IMR-90 (cell line): ENCODE data around the gene CERT1. TPM values are rescaled to one million over a fixed set of nuclear protein-coding genes. Genes with fewer than 3 reads are reported as not detected.

Source experiments
- ATAC-seq: fragments of 200-7000 bp; cut with Tn5 transposase; 2 replicates; pipeline ENCODE4 v1.9.1; 2020; ENCODE audit warnings: low read depth, mild to moderate bottlenecking, moderate library complexity
- BruUV-seq: library from RNA; stranded (reverse); fragments of 400-500 nt; replicated peaks from 2 replicates; lab custom pipeline; 2021; lab: Mats Ljungman, UMichigan
- CTCF ChIA-PET: fragments of 300-600 bp; formaldehyde crosslinking; extraction: SDS; loops from one replicate; lab custom pipeline; 2021; ENCODE audit warnings: antibody characterized with exemption; lab: Yijun Ruan, JAX
- POLR2A ChIA-PET: fragments of 300-600 bp; sonication (Branson Sonifier 250); formaldehyde crosslinking; loops from one replicate; lab custom pipeline; 2022; ENCODE audit warnings: antibody characterized with exemption; ENCODE audit not compliant: unreplicated experiment; lab: Charles Lee
- DNase-seq: peaks from one replicate; pipeline ENCODE4 v3.0.0; 2013
- H2AFZ ChIP-seq: replicated peaks from 2 replicates; pipeline ENCODE3; 2013; ENCODE audit warnings: low read length, mild to moderate bottlenecking; ENCODE audit not compliant: poor library complexity
- H2AK5ac ChIP-seq: 2 replicates; pipeline ENCODE4 v1.6.1; 2013; ENCODE audit warnings: low read depth, low read length, inconsistent platforms
- H2AK9ac ChIP-seq: replicated peaks from 2 replicates; pipeline ENCODE3; 2013; ENCODE audit warnings: mild to moderate bottlenecking, low read depth, low read length, moderate library complexity; ENCODE audit not compliant: poor library complexity
- H2BK120ac ChIP-seq: 2 replicates; pipeline ENCODE4 v1.6.1; 2013; ENCODE audit warnings: low read depth, low read length, inconsistent platforms
- H2BK15ac ChIP-seq: 3 replicates; pipeline ENCODE4 v1.6.1; 2013; ENCODE audit warnings: low read depth, low read length, inconsistent platforms
- H2BK20ac ChIP-seq: 2 replicates; pipeline ENCODE4 v1.6.1; 2013; ENCODE audit warnings: low read depth, mild to moderate bottlenecking, inconsistent platforms, low read length, moderate library complexity
- H2BK5ac ChIP-seq: 2 replicates; pipeline ENCODE4 v1.6.1; 2013; ENCODE audit warnings: mild to moderate bottlenecking, low read depth, low read length, inconsistent platforms; ENCODE audit not compliant: poor library complexity, severe bottlenecking
- H3K14ac ChIP-seq: replicated peaks from 2 replicates; pipeline ENCODE4 v1.6.1; 2013; ENCODE audit warnings: low read depth, low read length, inconsistent platforms
- H3K18ac ChIP-seq: 2 replicates; pipeline ENCODE4 v1.6.1; 2013; ENCODE audit warnings: low read depth, low read length, control low read depth
- H3K23ac ChIP-seq: 2 replicates; pipeline ENCODE4 v1.6.1; 2013; ENCODE audit warnings: low read depth, low read length, inconsistent platforms
- H3K27ac ChIP-seq: 2 replicates; pipeline ENCODE4 v1.5.1; 2013; ENCODE audit warnings: mild to moderate bottlenecking, control low read depth, low read length; ENCODE audit not compliant: insufficient read depth
- H3K27me3 ChIP-seq: 2 replicates; pipeline ENCODE4 v1.6.1; 2013; ENCODE audit warnings: low read length; ENCODE audit not compliant: control insufficient read depth, insufficient read depth
- H3K36me3 ChIP-seq: 2 replicates; pipeline ENCODE4 v1.6.1; 2013; ENCODE audit warnings: low read length, mixed read lengths; ENCODE audit not compliant: control insufficient read depth, insufficient read depth
- H3K4ac ChIP-seq: 2 replicates; pipeline ENCODE4 v1.6.1; 2013; ENCODE audit warnings: low read depth, low read length, inconsistent platforms
- H3K4me1 ChIP-seq: 2 replicates; pipeline ENCODE4 v1.6.1; 2013; ENCODE audit warnings: low read length, mixed read lengths; ENCODE audit not compliant: control insufficient read depth, insufficient read depth
- H3K4me2 ChIP-seq: 2 replicates; pipeline ENCODE4 v1.6.1; 2013; ENCODE audit warnings: low read depth, mild to moderate bottlenecking, control low read depth, low read length, moderate library complexity
- H3K4me3 ChIP-seq: 2 replicates; pipeline ENCODE4 v1.5.1; 2013; ENCODE audit warnings: low read depth, mild to moderate bottlenecking, control low read depth, low read length, moderate library complexity; ENCODE audit not compliant: insufficient read depth
- H3K56ac ChIP-seq: 2 replicates; pipeline ENCODE4 v1.6.1; 2013; ENCODE audit warnings: low read length, inconsistent platforms; ENCODE audit not compliant: insufficient read depth; ENCODE audit errors: extremely low read depth
- H3K79me1 ChIP-seq, 2 experiments: 2 replicates each; pipeline ENCODE4 v1.6.1; 2013; ENCODE audit warnings: low read length in 2 of 2, inconsistent platforms in 1 of 2, low read depth in 1 of 2
- H3K9ac ChIP-seq: 2 replicates; pipeline ENCODE4 v1.6.1; 2013; ENCODE audit warnings: low read depth, low read length, control low read depth
- H3K9me1 ChIP-seq: 2 replicates; pipeline ENCODE4 v1.6.1; 2013; ENCODE audit warnings: low read length, inconsistent platforms; ENCODE audit not compliant: insufficient read depth
- H3K9me3 ChIP-seq: 2 replicates; pipeline ENCODE4 v1.6.1; 2013; ENCODE audit warnings: low read length; ENCODE audit not compliant: control insufficient read depth, insufficient read depth
- H4K20me1 ChIP-seq: 2 replicates; pipeline ENCODE4 v1.6.1; 2013; ENCODE audit warnings: low read length, inconsistent platforms; ENCODE audit not compliant: insufficient read depth
- H4K5ac ChIP-seq: 2 replicates; pipeline ENCODE4 v1.6.1; 2013; ENCODE audit warnings: mild to moderate bottlenecking, low read depth, low read length, control low read depth
- H4K8ac ChIP-seq, 2 experiments: 2 replicates each; pipeline ENCODE4 v1.6.1; 2013; ENCODE audit warnings: low read depth in 2 of 2, low read length in 2 of 2, control low read depth in 1 of 2, inconsistent platforms in 1 of 2
- H4K91ac ChIP-seq: 2 replicates; pipeline ENCODE4 v1.6.1; 2013; ENCODE audit warnings: low read depth, low read length, inconsistent platforms; ENCODE audit not compliant: insufficient read depth
- CHD1 ChIP-seq: IDR thresholded peaks from 2 replicates; pipeline ENCODE4 v1.6.1; 2012; ENCODE audit warnings: low read depth, low read length, improper control_type of control experiment
- MAFK ChIP-seq: IDR thresholded peaks from 2 replicates; pipeline ENCODE4 v1.6.1; 2012; ENCODE audit warnings: low read depth, low read length, improper control_type of control experiment
- MXI1 ChIP-seq: IDR thresholded peaks from 2 replicates; pipeline ENCODE4 v1.6.1; 2012; ENCODE audit warnings: low read depth, mild to moderate bottlenecking, low read length, moderate library complexity, borderline replicate concordance
- NFE2L2 ChIP-seq: fragments of 150-350 bp; IDR thresholded peaks from 2 replicates; pipeline ENCODE4 v1.6.1; 2016; ENCODE audit warnings: low read depth, mild to moderate bottlenecking, low read length
- RAD21 ChIP-seq: IDR thresholded peaks from 2 replicates; pipeline ENCODE4 v1.6.1; 2012; ENCODE audit warnings: low read length, improper control_type of control experiment
- RCOR1 ChIP-seq: IDR thresholded peaks from 2 replicates; pipeline ENCODE4 v1.6.1; 2012; ENCODE audit warnings: mild to moderate bottlenecking, low read length, improper control_type of control experiment; ENCODE audit not compliant: insufficient replicate concordance
- WGBS, 2 experiments: methylation state at CpG; one replicate each; pipeline versions ENCODE4 v1.1.5 to v1.1.7; 2013; ENCODE audit warnings: missing lambda C conversion rate in 2 of 2; ENCODE audit not compliant: insufficient read length in 1 of 2; ENCODE audit errors: extremely low coverage in 2 of 2; 5-methylcytosine and 5-hydroxymethylcytosine counted together
- dilution Hi-C: fragments of 300-500 bp; cut with HindIII; formaldehyde crosslinking; loops from one replicate; pipeline ENCODE4 v1.14.3; 2018; ENCODE audit warnings: low sequenced_read_pairs; ENCODE audit not compliant: unreplicated experiment
- in situ Hi-C: fragments of 300-500 bp; cut with MboI; formaldehyde crosslinking; loops from 3 replicates; pipeline ENCODE4 v1.14.3; 2019; ENCODE audit warnings: low sequenced_read_pairs, inconsistent platforms, mixed read lengths
- intact Hi-C: fragments of 100-400 bp; cut with micrococcal nuclease; formaldehyde crosslinking; loops from 2 replicates; pipeline ENCODE4 v1.10.0; 2022
- polyA plus RNA-seq, 3 experiments: library from polyadenylated mRNA; depleted of rRNA; stranded (reverse); fragments of >200 nt; gene quantifications; 2 replicates each; pipeline ENCODE4 v1.2.3, GENCODE V29; 2012; ENCODE audit warnings: low replicate concordance in 1 of 3
- total RNA-seq: library from RNA; depleted of rRNA; stranded (reverse); fragments of >200 nt; gene quantifications from 2 replicates; pipeline ENCODE4 v1.2.3, GENCODE V29; 2012
- TF ChIP-seq, protein P1 (sequence below): fragments of 150-350 bp; IDR thresholded peaks from 2 replicates; pipeline ENCODE4 v1.6.1; 2017; ENCODE audit warnings: mild to moderate bottlenecking, antibody characterized with exemption, low read length, low read depth

The CERT1 gene
- total and polyA plus RNA-seq, 2 of the 4 experiments (the other 2 are of a cell fraction), result 7.2 TPM

DNA sequence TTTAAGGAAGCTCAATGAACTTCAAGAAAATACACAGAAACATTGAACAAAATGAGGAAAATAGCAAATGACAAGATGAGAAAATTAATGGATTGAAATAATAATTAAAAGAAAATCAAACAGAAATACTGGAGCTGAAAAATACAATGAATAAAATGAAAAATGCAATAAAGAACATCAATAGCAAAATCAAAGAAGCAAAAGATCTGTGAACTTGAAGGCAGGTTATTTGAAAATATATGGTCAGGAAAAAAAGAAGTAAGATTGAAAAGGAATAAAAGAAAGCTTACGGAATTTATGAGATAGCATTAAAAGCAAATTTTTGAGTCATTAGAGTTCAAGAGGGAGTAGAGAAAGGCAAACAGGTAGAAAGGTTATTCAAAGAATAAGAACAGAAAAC is 42.4 kb downstream of the CERT1 start:
- TF ChIP-seq, protein P1, sequence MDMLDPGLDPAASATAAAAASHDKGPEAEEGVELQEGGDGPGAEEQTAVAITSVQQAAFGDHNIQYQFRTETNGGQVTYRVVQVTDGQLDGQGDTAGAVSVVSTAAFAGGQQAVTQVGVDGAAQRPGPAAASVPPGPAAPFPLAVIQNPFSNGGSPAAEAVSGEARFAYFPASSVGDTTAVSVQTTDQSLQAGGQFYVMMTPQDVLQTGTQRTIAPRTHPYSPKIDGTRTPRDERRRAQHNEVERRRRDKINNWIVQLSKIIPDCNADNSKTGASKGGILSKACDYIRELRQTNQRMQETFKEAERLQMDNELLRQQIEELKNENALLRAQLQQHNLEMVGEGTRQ, result no peak
- TF ChIP-seq MXI1, result no peak
- TF ChIP-seq CHD1, result no peak
- TF ChIP-seq RCOR1, result no peak
- no peak for TF ChIP-seq NFE2L2
- no peak for TF ChIP-seq RAD21
- TF ChIP-seq MAFK, result no peak
- ChIA-PET CTCF (interaction anchor here (0.7 kb wide), 1 partner anchor 12 kb away, joined by 3 read pairs; no protein-coding TSS in a partner anchor), POLR2A (interaction anchor here (0.6 kb wide), 1 partner anchor 9 kb away, joined by 9 read pairs; no protein-coding TSS in a partner anchor)
- no peaks in the 10 kb centered on the region for H3K9me1 ChIP-seq
- H3K56ac ChIP-seq, result no peak overlapping the region
- no peak overlapping the region for H2BK5ac ChIP-seq
- H2BK20ac ChIP-seq, result no peak overlapping the region
- H3K36me3 ChIP-seq, result no peaks in the 10 kb centered on the region
- no peaks in the 10 kb centered on the region for H3K4me1 ChIP-seq
- intact Hi-C loops, result no loop called here
- no peak overlapping the region for H3K23ac ChIP-seq
- no peak overlapping the region for H4K5ac ChIP-seq
- H3K4me3 ChIP-seq, result no peak overlapping the region
- no peak overlapping the region for H2AK9ac ChIP-seq
- no peaks in the 10 kb centered on the region for H3K27me3 ChIP-seq
- no peak overlapping the region for H3K14ac ChIP-seq
- no peak overlapping the region for H2AK5ac ChIP-seq
- no peak overlapping the region for H2BK15ac ChIP-seq
- peaks cover 16% of the 10 kb centered on the region; the same call in 1 of the 2 replicates for H4K20me1 ChIP-seq
- in situ Hi-C loops, result no loop called here
- peaks cover 7% of the 10 kb centered on the region; the same call in 1 of the 2 replicates for H3K9me3 ChIP-seq
- no peak overlapping the region for H3K9ac ChIP-seq
- no peak overlapping the region for H3K4me2 ChIP-seq
- H3K27ac ChIP-seq, result no peak overlapping the region
- H3K18ac ChIP-seq, result no peak overlapping the region
- BruUV-seq, result no TSS peak
- no peak overlapping the region for H4K8ac ChIP-seq
- dilution Hi-C loops, result no loop called here
- WGBS, 2 experiments, result 100% methylated on average over 1 of the region's 1 CpG; no CpG with 5 or more reads in 1 of the 2 experiments
- ATAC-seq, result no peak
- peaks cover 12 to 36% of the 10 kb centered on the region in 2 experiments; a peak in 3 of 4 replicates for H3K79me1 ChIP-seq
- DNase-seq, result no peak
- H3K4ac ChIP-seq, result no peak overlapping the region
- H4K91ac ChIP-seq, result no peak overlapping the region
- no peak overlapping the region for H2BK120ac ChIP-seq
- no peak overlapping the region for H2AFZ ChIP-seq
